HEK293 (cell line): Measurements from ENCODE around the gene CDHR1.

Experiments used
- CTCF ChIA-PET: fragments of 350-600 bp; formaldehyde crosslinking; extraction: SDS; loops from one replicate; lab custom pipeline; 2021; ENCODE audit warnings: antibody characterized with exemption; lab: Yijun Ruan, JAX
- POLR2A ChIA-PET: fragments of 300-600 bp; formaldehyde crosslinking; extraction: SDS; loops from one replicate; lab custom pipeline; 2020; ENCODE audit warnings: antibody characterized with exemption, inconsistent platforms; lab: Yijun Ruan, JAX
- H3K27ac ChIP-seq: fragments of 200-500 bp; sonication (Bioruptor generic); 2 replicates; pipeline ENCODE4 v1.5.1; 2014; ENCODE audit warnings: low read depth, low read length, control low read depth, inconsistent platforms; ENCODE audit errors: extremely low read depth
- H3K36me3 ChIP-seq, 2 experiments: fragments of 200-500 bp in 1 of 2; sonication (Bioruptor generic) in 1 of 2; 1 replicate in 1 of 2; 2 replicates in 1 of 2; pipeline ENCODE4 v1.5.1; 2014 to 2017; ENCODE audit warnings: inconsistent platforms in 2 of 2, low read length in 2 of 2; ENCODE audit not compliant: control insufficient read depth in 2 of 2, insufficient read depth in 1 of 2
- H3K4me1 ChIP-seq: fragments of 200-500 bp; sonication (Bioruptor generic); 2 replicates; pipeline ENCODE4 v1.5.1; 2014; ENCODE audit warnings: mild to moderate bottlenecking, low read length, inconsistent platforms; ENCODE audit not compliant: control insufficient read depth, insufficient read depth
- H3K4me3 ChIP-seq: 2 replicates; pipeline ENCODE4 v1.5.1; 2011; ENCODE audit warnings: low read depth, mild to moderate bottlenecking, control low read depth, low read length, moderate library complexity
- H3K9me3 ChIP-seq: fragments of 200-500 bp; sonication (Bioruptor generic); 2 replicates; pipeline ENCODE4 v1.5.1; 2014; ENCODE audit warnings: low read depth, low read length, inconsistent platforms; ENCODE audit not compliant: control insufficient read depth, insufficient read depth
- AEBP2 ChIP-seq: fragments of 450-650 bp; formaldehyde crosslinking; IDR thresholded peaks from 2 replicates; pipeline ENCODE4 v1.5.1; 2016; ENCODE audit warnings: missing biosample characterization, missing genetic modification characterization, borderline replicate concordance
- ELK4 ChIP-seq: IDR thresholded peaks from 2 replicates; pipeline ENCODE4 v1.6.1; 2011; ENCODE audit warnings: mild to moderate bottlenecking, low read depth, low read length, borderline replicate concordance
- HOXC10 ChIP-seq: sonication (generic); formaldehyde crosslinking; IDR thresholded peaks from 2 replicates; pipeline ENCODE4 v1.8.1; 2023; ENCODE audit warnings: mild to moderate bottlenecking, missing genetic modification reagents
- IKZF3 ChIP-seq: fragments of 450-650 bp; IDR thresholded peaks from 2 replicates; pipeline ENCODE4 v1.5.0; 2018; ENCODE audit warnings: missing biosample characterization, mild to moderate bottlenecking, missing genetic modification characterization, moderate library complexity
- SALL2 ChIP-seq: fragments of 450-650 bp; formaldehyde crosslinking; IDR thresholded peaks from 2 replicates; pipeline ENCODE4 v1.5.0; 2017; ENCODE audit warnings: missing biosample characterization, mild to moderate bottlenecking, missing genetic modification characterization, borderline replicate concordance
- SCRT2 ChIP-seq: fragments of 450-650 bp; formaldehyde crosslinking; IDR thresholded peaks from 2 replicates; pipeline ENCODE4 v1.5.1; 2016; ENCODE audit warnings: missing biosample characterization, missing genetic modification characterization
- SP7 ChIP-seq: fragments of 450-650 bp; formaldehyde crosslinking; IDR thresholded peaks from 2 replicates; pipeline ENCODE4 v1.5.1; 2016; ENCODE audit warnings: missing biosample characterization, missing genetic modification characterization
- WT1 ChIP-seq: fragments of 450-650 bp; formaldehyde crosslinking; IDR thresholded peaks from 2 replicates; pipeline ENCODE4 v1.5.1; 2016; ENCODE audit warnings: missing biosample characterization, missing genetic modification characterization
- ZBTB20 ChIP-seq: fragments of 450-650 bp; formaldehyde crosslinking; IDR thresholded peaks from 2 replicates; pipeline ENCODE4 v1.5.1; 2016; ENCODE audit warnings: missing biosample characterization, missing genetic modification characterization
- ZFHX2 ChIP-seq: fragments of 450-650 bp; formaldehyde crosslinking; conservative IDR thresholded peaks from 2 replicates; pipeline ENCODE4 v1.5.1; 2016; ENCODE audit warnings: missing biosample characterization, missing genetic modification characterization
- ZNF112 ChIP-seq: fragments of 450-650 bp; formaldehyde crosslinking; IDR thresholded peaks from 2 replicates; pipeline ENCODE4 v1.5.0; 2017; ENCODE audit warnings: missing biosample characterization, missing genetic modification characterization
- ZNF114 ChIP-seq: fragments of 450-650 bp; formaldehyde crosslinking; IDR thresholded peaks from 2 replicates; pipeline ENCODE4 v1.5.0; 2017; ENCODE audit warnings: missing biosample characterization, missing genetic modification characterization
- ZNF146 ChIP-seq: fragments of 450-650 bp; formaldehyde crosslinking; IDR thresholded peaks from 2 replicates; pipeline ENCODE4 v1.5.1; 2016; ENCODE audit warnings: missing biosample characterization, missing genetic modification characterization
- ZNF23 ChIP-seq: fragments of 450-650 bp; formaldehyde crosslinking; IDR thresholded peaks from 2 replicates; pipeline ENCODE4 v1.5.1; 2016; ENCODE audit warnings: missing biosample characterization, missing genetic modification characterization, borderline replicate concordance
- ZNF266 ChIP-seq: fragments of 450-650 bp; formaldehyde crosslinking; IDR thresholded peaks from 2 replicates; pipeline ENCODE4 v1.5.1; 2016; ENCODE audit warnings: missing biosample characterization, missing genetic modification characterization, low read depth
- ZNF292 ChIP-seq: fragments of 450-650 bp; formaldehyde crosslinking; IDR thresholded peaks from 2 replicates; pipeline ENCODE4 v1.5.1; 2016; ENCODE audit warnings: low read depth, missing biosample characterization, missing genetic modification characterization, borderline replicate concordance
- ZNF311 ChIP-seq: fragments of 450-650 bp; formaldehyde crosslinking; IDR thresholded peaks from 2 replicates; pipeline ENCODE4 v1.5.1; 2017; ENCODE audit warnings: missing biosample characterization, missing genetic modification characterization, borderline replicate concordance
- ZNF350 ChIP-seq: fragments of 450-650 bp; formaldehyde crosslinking; IDR thresholded peaks from 2 replicates; pipeline ENCODE4 v1.5.0; 2017; ENCODE audit warnings: missing biosample characterization, mild to moderate bottlenecking, missing genetic modification characterization
- ZNF354C ChIP-seq: fragments of 450-650 bp; formaldehyde crosslinking; IDR thresholded peaks from 2 replicates; pipeline ENCODE4 v1.5.1; 2016; ENCODE audit warnings: missing biosample characterization, missing genetic modification characterization, low read depth, borderline replicate concordance
- ZNF391 ChIP-seq: fragments of 450-650 bp; formaldehyde crosslinking; IDR thresholded peaks from 2 replicates; pipeline ENCODE4 v1.5.1; 2016; ENCODE audit warnings: low read depth, missing biosample characterization, missing genetic modification characterization, borderline replicate concordance
- ZNF549 ChIP-seq: fragments of 450-650 bp; IDR thresholded peaks from 2 replicates; pipeline ENCODE4 v1.5.1; 2018; ENCODE audit warnings: missing biosample characterization, missing genetic modification characterization, mild to moderate bottlenecking, inconsistent platforms, moderate library complexity
- ZNF558 ChIP-seq: fragments of 450-650 bp; formaldehyde crosslinking; IDR thresholded peaks from 2 replicates; pipeline ENCODE4 v1.5.1; 2016; ENCODE audit warnings: missing biosample characterization, missing genetic modification characterization
- ZNF560 ChIP-seq: fragments of 450-650 bp; formaldehyde crosslinking; IDR thresholded peaks from 2 replicates; pipeline ENCODE4 v1.5.1; 2017; ENCODE audit warnings: missing biosample characterization, missing genetic modification characterization, borderline replicate concordance
- ZNF624 ChIP-seq: fragments of 450-650 bp; formaldehyde crosslinking; IDR thresholded peaks from 2 replicates; pipeline ENCODE4 v1.5.1; 2017; ENCODE audit warnings: missing biosample characterization, missing genetic modification characterization
- ZNF626 ChIP-seq: fragments of 450-650 bp; sonication (Bioruptor Pico); formaldehyde crosslinking; IDR thresholded peaks from 2 replicates; pipeline ENCODE4 v1.5.1; 2018; ENCODE audit warnings: missing biosample characterization, missing genetic modification characterization, inconsistent platforms
- ZNF707 ChIP-seq: fragments of 450-650 bp; formaldehyde crosslinking; IDR thresholded peaks from 2 replicates; pipeline ENCODE4 v1.5.1; 2016; ENCODE audit warnings: missing biosample characterization, missing genetic modification characterization
- ZXDB ChIP-seq: fragments of 450-650 bp; formaldehyde crosslinking; IDR thresholded peaks from 2 replicates; pipeline ENCODE4 v1.5.1; 2016; ENCODE audit warnings: missing biosample characterization, missing genetic modification characterization

CDHR1 gene

GRCh38 chr10:84262190-84262956, 68.0 kb downstream of the CDHR1 start:
- Histone ChIP-seq H3K9me3 (no peaks in the 10 kb centered on the region), H3K36me3 (no peaks in the 10 kb centered on the region), H3K4me1 (no peaks in the 10 kb centered on the region), H3K27ac (no peak overlapping the region), H3K4me3 (no peak overlapping the region)
- ChIA-PET POLR2A (no interaction called here), CTCF (interaction anchor here (1.3 to 11.7 kb wide), 6 partner anchors 112 to 276 kb away, joined by 3 to 291 read pairs (median 8); no protein-coding TSS in a partner anchor)
- TF ChIP-seq ZXDB (tag by site-specific recombination) (no peak), ZNF354C (no peak), ZNF146 (tag by site-specific recombination) (no peak), AEBP2 (tag by site-specific recombination) (no peak), ZNF560 (tag by site-specific recombination) (no peak), ZNF292 (tag by site-specific recombination) (no peak), ZNF624 (tag by site-specific recombination) (no peak), ZNF266 (no peak), ZNF391 (tag by site-specific recombination) (no peak), ZBTB20 (tag by site-specific recombination) (no peak), ZNF350 (tag by site-specific recombination) (no peak), ZNF626 (no peak), IKZF3 (no peak), ZNF558 (tag by site-specific recombination) (no peak), ZNF549 (tag by site-specific recombination) (no peak), ZFHX2 (no peak), ZNF112 (tag by site-specific recombination) (no peak), WT1 (tag by site-specific recombination) (no peak), HOXC10 (no peak)

- ChIA-PET POLR2A (no interaction called here), CTCF (interaction anchor here (0.7 to 11.7 kb wide), 14 partner anchors 10 to 674 kb away, joined by 3 to 291 read pairs (median 4); no protein-coding TSS in a partner anchor)
- Histone ChIP-seq H3K4me1 (no peaks in the 10 kb centered on the region), H3K36me3 (no peaks in the 10 kb centered on the region), H3K9me3 (no peaks in the 10 kb centered on the region), H3K27ac (no peak overlapping the region), H3K4me3 (no peak overlapping the region)
- TF ChIP-seq ZNF311 (no peak), ELK4 (no peak), ZNF23 (no peak), SP7 (tag by site-specific recombination) (no peak), ZNF707 (tag by site-specific recombination) (no peak), ZNF114 (tag by site-specific recombination) (no peak), SALL2 (no peak), SCRT2 (tag by site-specific recombination) (no peak)
Measured at GRCh38 chr10:84263716-84264115, 69.4 kb downstream of the CDHR1 start.
